ENCODE measurements around the gene SELENOV. TPM values are rescaled to one million over a fixed set of nuclear protein-coding genes. Genes with fewer than 3 reads are reported as not detected.
A peak's percentile ranks its signal among the peaks of the same experiment; 100 is the strongest.

The SELENOV gene, protein sequence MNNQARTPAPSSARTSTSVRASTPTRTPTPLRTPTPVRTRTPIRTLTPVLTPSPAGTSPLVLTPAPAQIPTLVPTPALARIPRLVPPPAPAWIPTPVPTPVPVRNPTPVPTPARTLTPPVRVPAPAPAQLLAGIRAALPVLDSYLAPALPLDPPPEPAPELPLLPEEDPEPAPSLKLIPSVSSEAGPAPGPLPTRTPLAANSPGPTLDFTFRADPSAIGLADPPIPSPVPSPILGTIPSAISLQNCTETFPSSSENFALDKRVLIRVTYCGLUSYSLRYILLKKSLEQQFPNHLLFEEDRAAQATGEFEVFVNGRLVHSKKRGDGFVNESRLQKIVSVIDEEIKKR
- total RNA-seq = not detected in 2 replicates

DNA sequence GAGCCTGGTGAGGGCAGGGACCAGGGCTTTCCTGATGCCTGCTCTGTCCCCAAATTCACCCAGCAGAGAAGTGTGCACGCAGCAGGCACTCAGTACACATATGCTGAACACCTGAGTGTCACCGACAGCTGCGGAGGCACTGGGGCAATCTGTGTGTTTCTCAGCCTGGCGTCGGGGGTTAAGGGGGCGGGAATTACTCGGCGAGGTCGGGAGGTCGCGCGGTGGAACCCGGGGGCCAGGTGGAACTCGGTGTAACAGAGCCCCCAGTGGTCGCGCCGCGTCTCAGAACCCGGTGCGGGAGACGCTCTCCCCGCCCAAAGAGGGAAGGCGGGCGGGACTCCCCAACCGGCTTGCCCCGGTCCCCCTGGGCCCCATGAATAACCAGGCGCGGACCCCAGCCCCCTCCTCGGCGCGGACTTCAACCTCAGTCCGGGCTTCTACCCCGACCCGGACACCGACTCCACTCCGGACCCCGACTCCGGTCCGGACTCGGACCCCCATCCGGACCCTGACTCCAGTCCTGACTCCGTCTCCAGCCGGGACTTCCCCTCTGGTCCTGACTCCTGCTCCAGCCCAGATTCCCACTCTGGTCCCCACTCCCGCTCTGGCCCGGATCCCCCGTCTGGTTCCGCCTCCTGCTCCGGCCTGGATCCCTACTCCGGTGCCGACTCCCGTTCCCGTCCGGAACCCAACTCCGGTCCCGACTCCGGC, at the start of gene SELENOV:
SELENOV (plus strand) TSS at position 300 of the 711 bp plus-strand sequence; CDS start at position 374, 74 bp downstream.
- DNase-seq (ENCODE audit: low spot score) = no peak
- intact Hi-C loops (cut with micrococcal nuclease) = no loop called here
- Mint-ChIP-seq H3K4me3 (ENCODE audit: low read depth) (peak within 1 kb of the TSS; percentile 23), H3K36me3 (ENCODE audit: low read depth) (no peaks in the 10 kb centered on the region), H3K27ac (no peak within 1 kb of the TSS), H3K27me3 (ENCODE audit: low read depth) (peaks cover 43% of the 10 kb centered on the region), H3K4me1 (ENCODE audit: low read depth) (peaks cover 8% of the 10 kb centered on the region), H3K9me3 (no peaks in the 10 kb centered on the region)

DNA sequence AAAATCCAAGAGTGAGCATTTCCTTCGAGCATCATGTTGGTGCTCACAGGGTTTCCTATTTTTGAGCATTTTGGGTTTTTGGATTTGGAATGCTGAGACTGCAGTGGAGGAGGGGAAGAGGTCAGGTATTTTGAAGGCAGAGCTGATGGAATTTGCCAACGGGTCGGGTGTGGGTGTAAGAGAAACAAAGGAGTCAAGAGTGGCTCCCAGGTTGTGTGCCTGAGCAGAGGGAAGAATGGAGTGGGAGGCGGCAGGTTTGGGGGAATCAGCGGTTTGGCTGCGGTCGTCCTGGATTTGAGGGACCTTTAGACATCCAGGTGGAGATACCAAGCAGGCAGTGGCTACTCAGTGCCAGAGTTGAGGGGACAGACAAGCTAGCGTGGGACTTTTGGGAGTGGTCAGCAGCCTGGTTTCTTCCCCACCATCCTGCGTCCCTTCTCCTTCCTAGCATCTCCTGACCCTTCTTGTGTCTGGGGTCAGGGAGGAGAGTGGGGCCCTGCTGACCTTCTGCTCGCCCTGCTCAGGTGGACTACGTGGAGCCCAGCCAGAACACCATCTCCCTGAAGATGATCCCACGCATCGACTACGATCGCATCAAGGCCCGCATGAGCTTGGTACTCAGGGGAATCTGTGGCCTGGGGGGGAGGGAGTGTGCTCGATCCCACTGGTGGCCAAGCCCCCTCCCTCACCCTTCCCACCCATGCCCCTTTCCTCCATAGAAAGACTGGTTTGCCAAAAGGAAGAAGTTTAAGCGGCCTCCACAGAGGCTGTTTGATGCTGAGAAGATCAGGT, 48.8 kb upstream of the SELENOV start:
- no peak for DNase-seq (ENCODE audit: low spot score)
- no peaks in the 10 kb centered on the region for H3K27me3 Mint-ChIP-seq (ENCODE audit: low read depth)
- peaks cover 8% of the 10 kb centered on the region for H3K4me1 Mint-ChIP-seq (ENCODE audit: low read depth)
- H3K4me3 Mint-ChIP-seq (ENCODE audit: low read depth) = no peak overlapping the region
- no peak overlapping the region for H3K27ac Mint-ChIP-seq
- intact Hi-C loops (cut with micrococcal nuclease) = no loop called here
- H3K36me3 Mint-ChIP-seq (ENCODE audit: low read depth) = peaks cover 79% of the 10 kb centered on the region
- H3K9me3 Mint-ChIP-seq = no peaks in the 10 kb centered on the region

DNA sequence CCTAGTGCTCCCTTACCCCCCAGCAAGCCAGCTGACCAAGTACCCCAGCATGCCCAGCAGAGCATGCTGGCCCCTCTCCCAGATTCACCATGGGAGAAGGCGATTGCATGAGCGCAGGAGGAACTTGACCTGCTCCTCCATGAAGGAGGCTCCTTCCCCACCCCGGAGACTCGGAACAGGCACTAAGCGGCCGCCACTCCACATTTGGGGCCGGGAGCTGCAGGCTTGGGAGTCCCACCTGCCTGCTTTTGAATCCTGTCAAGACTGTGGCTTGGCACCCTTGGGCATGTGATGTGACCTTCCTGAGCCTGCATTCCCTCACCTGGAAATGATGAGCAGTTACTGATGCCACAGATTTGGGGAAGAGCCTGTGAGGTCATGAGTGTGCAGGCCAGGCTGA, 47.0 kb upstream of the SELENOV start:
- no peaks in the 10 kb centered on the region for H3K27me3 Mint-ChIP-seq (ENCODE audit: low read depth)
- DNase-seq (ENCODE audit: low spot score) = no peak
- intact Hi-C loops (cut with micrococcal nuclease) = no loop called here
- no peak overlapping the region for H3K4me3 Mint-ChIP-seq (ENCODE audit: low read depth)
- no peaks in the 10 kb centered on the region for H3K9me3 Mint-ChIP-seq
- peaks cover 85% of the 10 kb centered on the region for H3K36me3 Mint-ChIP-seq (ENCODE audit: low read depth)
- H3K4me1 Mint-ChIP-seq (ENCODE audit: low read depth) = peaks cover 13% of the 10 kb centered on the region
- no peak overlapping the region for H3K27ac Mint-ChIP-seq

DNA sequence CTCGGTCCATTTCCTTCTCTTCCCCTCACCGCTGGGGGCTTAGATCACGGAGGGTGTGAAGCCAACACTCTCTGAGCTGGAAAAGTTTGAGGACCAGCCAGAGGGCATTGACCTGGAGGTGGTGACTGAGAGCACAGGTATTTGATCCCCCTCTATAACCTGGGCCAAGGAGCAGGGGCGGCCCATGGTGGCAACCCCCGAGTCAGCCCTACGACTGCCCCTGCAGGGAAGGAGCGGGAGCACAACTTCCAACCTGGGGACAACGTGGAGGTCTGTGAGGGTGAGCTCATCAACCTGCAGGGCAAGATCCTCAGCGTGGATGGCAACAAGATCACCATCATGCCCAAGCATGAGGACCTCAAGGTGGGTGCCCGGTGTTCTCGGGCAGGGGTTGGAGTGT, 45.9 kb upstream of the SELENOV start:
- Mint-ChIP-seq H3K4me3 (ENCODE audit: low read depth) (no peak overlapping the region), H3K27me3 (ENCODE audit: low read depth) (no peaks in the 10 kb centered on the region), H3K9me3 (no peaks in the 10 kb centered on the region), H3K4me1 (ENCODE audit: low read depth) (peaks cover 13% of the 10 kb centered on the region), H3K27ac (no peak overlapping the region), H3K36me3 (ENCODE audit: low read depth) (peaks cover 81% of the 10 kb centered on the region)
- intact Hi-C loops (cut with micrococcal nuclease) = no loop called here
- DNase-seq (ENCODE audit: low spot score) = no peak

DNA sequence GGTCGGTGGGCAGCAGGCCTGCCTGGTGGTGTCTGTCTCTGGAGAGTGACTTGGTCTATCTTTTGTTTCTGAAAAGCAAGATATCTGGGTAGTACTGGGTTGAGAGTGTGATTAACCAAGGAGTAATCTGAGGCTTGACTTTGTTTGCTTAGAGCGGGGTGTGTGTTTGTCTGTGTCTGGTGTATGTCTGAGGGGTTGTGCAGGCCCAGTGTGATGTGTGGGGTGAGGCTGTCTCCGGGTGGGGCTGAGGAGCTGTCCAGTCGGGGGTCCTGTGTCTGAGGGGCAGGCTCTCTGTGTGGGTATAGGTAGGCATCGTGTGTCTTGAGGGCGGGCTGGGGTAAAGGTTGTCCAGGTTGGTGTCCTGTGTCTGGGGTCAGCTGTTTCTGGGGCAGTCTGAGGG, 45.4 kb upstream of the SELENOV start:
- Mint-ChIP-seq H3K4me1 (ENCODE audit: low read depth) (peaks cover 13% of the 10 kb centered on the region), H3K27me3 (ENCODE audit: low read depth) (no peaks in the 10 kb centered on the region), H3K27ac (peak overlapping the region; percentile 14), H3K4me3 (ENCODE audit: low read depth) (no peak overlapping the region), H3K36me3 (ENCODE audit: low read depth) (peaks cover 85% of the 10 kb centered on the region), H3K9me3 (no peaks in the 10 kb centered on the region)
- intact Hi-C loops (cut with micrococcal nuclease) = no loop called here
- no peak for DNase-seq (ENCODE audit: low spot score)

DNA sequence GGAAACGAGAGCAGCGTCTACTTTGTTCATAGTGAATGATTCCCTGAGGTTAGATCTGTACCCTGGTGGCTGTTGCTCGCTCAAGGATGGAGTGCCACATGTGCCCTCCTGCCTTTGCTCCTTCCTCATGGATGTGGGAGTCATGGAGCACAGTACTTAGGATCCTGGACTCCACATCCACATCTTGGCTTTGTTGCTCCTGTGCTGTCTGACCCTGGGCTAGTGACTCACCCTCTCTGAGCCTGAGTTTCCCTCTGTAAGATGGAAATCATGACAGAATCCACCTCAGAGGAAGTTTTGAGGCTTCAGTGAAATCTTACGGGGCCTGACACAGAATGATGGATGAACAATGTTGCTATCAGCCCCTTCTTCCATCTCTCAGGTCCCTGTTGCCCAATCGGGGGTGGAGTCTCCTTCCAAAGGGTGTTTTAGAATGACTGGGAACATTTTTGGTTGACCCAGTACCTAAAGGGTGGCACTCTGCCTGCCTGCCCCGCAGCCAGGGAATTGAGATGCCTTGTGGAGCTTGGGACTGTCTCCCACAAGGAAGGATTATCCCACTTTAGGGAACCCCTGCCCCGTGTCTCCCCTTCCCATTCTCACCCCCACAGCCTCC, 44.1 kb upstream of the SELENOV start:
- peak overlapping the region; percentile 84 for H3K27ac Mint-ChIP-seq
- no peaks in the 10 kb centered on the region for H3K9me3 Mint-ChIP-seq
- DNase-seq (ENCODE audit: low spot score) = no peak
- H3K4me1 Mint-ChIP-seq (ENCODE audit: low read depth) = peaks cover 13% of the 10 kb centered on the region
- peaks cover 84% of the 10 kb centered on the region for H3K36me3 Mint-ChIP-seq (ENCODE audit: low read depth)
- intact Hi-C loops (cut with micrococcal nuclease) = no loop called here
- H3K4me3 Mint-ChIP-seq (ENCODE audit: low read depth) = no peak overlapping the region
- H3K27me3 Mint-ChIP-seq (ENCODE audit: low read depth) = no peaks in the 10 kb centered on the region

DNA sequence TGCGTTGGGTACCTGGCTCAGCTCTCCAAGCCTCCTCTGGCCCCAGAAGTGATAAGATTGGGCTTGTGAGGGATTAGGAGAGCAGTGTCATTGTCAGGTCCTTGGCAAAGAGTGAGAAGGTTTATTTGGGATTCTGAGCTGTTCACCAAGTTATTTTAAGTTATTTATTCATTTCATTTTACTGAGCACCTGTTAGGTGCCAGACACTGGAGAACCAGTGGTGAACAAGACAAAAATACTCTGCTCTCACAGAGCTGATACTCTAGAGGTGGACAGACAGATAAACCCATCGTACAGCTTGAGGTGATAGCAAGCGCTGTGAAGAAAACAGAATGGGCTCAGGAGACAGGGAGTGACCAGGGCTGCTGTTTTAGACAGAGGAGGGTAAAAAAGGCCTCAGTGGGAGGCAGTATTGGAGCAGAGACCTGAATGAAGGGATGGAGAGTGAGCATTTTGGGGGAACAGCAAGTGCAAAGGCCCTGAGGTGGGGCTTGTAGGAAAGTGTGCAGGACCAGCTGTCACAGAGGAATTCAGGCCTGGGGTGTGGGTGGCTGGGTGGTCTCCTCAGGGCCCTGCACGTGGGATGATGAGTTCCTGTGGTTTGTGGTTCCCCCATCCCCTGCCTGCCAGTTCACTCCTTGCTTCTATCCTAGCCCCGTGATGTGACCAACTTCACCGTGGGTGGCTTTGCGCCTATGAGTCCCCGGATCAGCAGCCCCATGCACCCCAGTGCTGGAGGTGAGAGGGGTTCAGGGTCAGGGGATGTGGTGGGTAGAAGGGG, 43.0 kb upstream of the SELENOV start:
- Mint-ChIP-seq H3K9me3 (no peaks in the 10 kb centered on the region), H3K4me3 (ENCODE audit: low read depth) (no peak overlapping the region), H3K4me1 (ENCODE audit: low read depth) (peaks cover 13% of the 10 kb centered on the region), H3K36me3 (ENCODE audit: low read depth) (peaks cover 83% of the 10 kb centered on the region), H3K27ac (peak overlapping the region; percentile 5), H3K27me3 (ENCODE audit: low read depth) (no peaks in the 10 kb centered on the region)
- intact Hi-C loops (cut with micrococcal nuclease) = no loop called here
- no peak for DNase-seq (ENCODE audit: low spot score)

DNA sequence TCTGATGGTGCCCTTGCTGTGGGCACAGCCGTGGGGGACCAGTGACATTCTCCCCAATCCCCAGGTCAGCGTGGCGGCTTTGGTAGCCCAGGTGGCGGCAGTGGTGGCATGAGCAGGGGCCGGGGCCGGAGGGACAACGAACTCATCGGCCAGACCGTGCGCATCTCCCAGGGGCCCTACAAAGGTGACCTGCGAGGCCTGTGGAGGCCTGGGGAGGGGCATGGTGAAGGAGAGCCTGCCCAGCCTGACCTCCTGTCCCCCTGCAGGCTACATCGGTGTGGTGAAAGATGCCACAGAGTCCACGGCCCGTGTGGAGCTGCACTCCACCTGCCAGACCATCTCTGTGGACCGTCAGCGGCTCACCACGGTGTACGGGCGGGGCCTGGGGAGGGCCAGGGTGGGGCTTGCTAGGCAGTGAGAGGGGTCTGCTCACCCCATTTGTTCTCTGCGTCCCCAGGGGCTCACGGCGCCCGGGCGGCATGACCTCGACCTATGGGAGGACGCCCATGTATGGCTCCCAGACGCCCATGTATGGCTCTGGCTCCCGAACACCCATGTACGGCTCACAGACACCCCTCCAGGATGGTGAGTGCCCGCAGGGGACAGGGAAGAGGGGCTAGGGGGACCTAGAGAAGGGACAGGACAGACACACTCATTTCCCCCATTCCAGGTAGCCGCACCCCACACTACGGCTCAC, 42.0 kb upstream of the SELENOV start:
- intact Hi-C loops (cut with micrococcal nuclease) = no loop called here
- no peaks in the 10 kb centered on the region for H3K27me3 Mint-ChIP-seq (ENCODE audit: low read depth)
- no peaks in the 10 kb centered on the region for H3K9me3 Mint-ChIP-seq
- H3K4me1 Mint-ChIP-seq (ENCODE audit: low read depth) = peaks cover 13% of the 10 kb centered on the region
- no peak overlapping the region for H3K27ac Mint-ChIP-seq
- no peak overlapping the region for H3K4me3 Mint-ChIP-seq (ENCODE audit: low read depth)
- H3K36me3 Mint-ChIP-seq (ENCODE audit: low read depth) = peaks cover 85% of the 10 kb centered on the region
- DNase-seq (ENCODE audit: low spot score) = no peak

DNA sequence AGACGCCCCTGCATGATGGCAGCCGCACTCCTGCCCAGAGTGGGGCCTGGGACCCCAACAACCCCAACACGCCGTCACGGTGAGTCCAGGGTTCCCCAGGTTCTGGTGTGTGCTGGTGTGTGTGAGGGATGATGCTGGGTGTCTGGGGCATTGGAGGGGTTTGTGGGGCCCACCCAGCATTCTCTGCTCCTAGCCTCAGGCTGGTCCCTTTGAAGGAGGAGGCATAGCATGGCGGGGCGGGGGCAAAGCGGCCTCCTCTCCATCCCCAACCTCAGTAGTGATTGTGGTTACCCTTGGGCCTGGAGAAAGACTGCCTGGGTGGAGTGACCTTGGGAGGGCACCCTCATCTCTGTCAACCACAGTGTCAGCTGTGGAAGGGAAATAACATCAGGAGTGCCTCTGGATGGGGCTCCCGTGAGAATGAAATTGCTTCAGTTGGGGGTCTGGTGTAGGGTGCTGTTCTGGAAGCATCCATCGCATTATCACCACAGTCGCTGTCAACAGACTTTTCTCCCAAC, 41.4 kb upstream of the SELENOV start:
- no peak for DNase-seq (ENCODE audit: low spot score)
- no peaks in the 10 kb centered on the region for H3K27me3 Mint-ChIP-seq (ENCODE audit: low read depth)
- no peak overlapping the region for H3K27ac Mint-ChIP-seq
- no peaks in the 10 kb centered on the region for H3K9me3 Mint-ChIP-seq
- H3K4me1 Mint-ChIP-seq (ENCODE audit: low read depth) = peaks cover 13% of the 10 kb centered on the region
- intact Hi-C loops (cut with micrococcal nuclease) = no loop called here
- peaks cover 82% of the 10 kb centered on the region for H3K36me3 Mint-ChIP-seq (ENCODE audit: low read depth)
- H3K4me3 Mint-ChIP-seq (ENCODE audit: low read depth) = no peak overlapping the region

DNA sequence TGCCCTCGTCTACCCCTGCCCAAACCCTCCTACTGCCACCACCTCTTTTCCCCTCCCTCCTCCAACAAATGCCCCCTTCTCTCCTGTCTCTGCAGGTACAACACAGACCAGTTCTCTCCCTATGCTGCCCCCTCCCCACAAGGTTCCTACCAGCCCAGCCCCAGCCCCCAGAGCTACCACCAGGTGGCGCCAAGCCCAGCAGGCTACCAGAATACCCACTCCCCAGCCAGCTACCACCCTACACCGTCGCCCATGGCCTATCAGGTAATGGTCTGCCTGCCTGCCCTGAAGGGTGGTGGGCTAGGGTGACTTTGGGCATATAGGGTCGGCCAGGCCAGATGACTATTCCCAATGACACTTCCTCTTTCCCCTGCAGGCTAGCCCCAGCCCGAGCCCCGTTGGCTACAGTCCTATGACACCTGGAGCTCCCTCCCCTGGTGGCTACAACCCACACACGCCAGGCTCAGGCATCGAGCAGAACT, 40.8 kb upstream of the SELENOV start:
- Mint-ChIP-seq H3K4me3 (ENCODE audit: low read depth) (no peak overlapping the region), H3K4me1 (ENCODE audit: low read depth) (peaks cover 13% of the 10 kb centered on the region), H3K27ac (no peak overlapping the region), H3K36me3 (ENCODE audit: low read depth) (peaks cover 75% of the 10 kb centered on the region), H3K27me3 (ENCODE audit: low read depth) (no peaks in the 10 kb centered on the region), H3K9me3 (no peaks in the 10 kb centered on the region)
- peak; percentile 57 for DNase-seq (ENCODE audit: low spot score)
- intact Hi-C loops (cut with micrococcal nuclease) = loop anchor here (1.0 kb wide), 1 partner anchor 58 kb away; the partner anchor contains the start of gene EID2B

DNA sequence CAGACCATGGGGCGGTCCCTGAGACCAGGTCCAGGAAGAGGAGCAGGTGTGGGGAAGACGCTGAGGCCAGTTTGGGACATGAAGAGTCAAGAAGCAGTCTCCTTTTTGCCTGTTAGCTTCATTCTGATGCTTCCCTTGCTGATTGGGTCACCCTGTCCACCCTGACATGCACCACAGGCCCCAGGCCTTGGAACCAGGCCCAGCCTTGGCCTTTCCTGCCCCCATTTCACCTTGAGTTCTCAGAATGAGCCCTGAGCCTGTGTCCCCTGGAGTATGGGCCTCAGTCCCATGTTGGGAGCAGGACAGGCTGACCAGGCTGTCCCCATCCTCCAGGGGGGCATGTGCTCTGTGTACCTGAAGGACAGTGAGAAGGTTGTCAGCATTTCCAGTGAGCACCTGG, 39.2 kb upstream of the SELENOV start:
- intact Hi-C loops (cut with micrococcal nuclease) = no loop called here
- Mint-ChIP-seq H3K4me3 (ENCODE audit: low read depth) (no peak overlapping the region), H3K27ac (no peak overlapping the region), H3K36me3 (ENCODE audit: low read depth) (peaks cover 59% of the 10 kb centered on the region), H3K9me3 (no peaks in the 10 kb centered on the region), H3K4me1 (ENCODE audit: low read depth) (peaks cover 21% of the 10 kb centered on the region), H3K27me3 (ENCODE audit: low read depth) (no peaks in the 10 kb centered on the region)
- DNase-seq (ENCODE audit: low spot score) = no peak
